Upper lobe of left lung (tissue), 6 donors: ENCODE data around the gene CEP131. TPM values are rescaled to one million over a fixed set of nuclear protein-coding genes. Genes with fewer than 3 reads are reported as not detected.

Experiments used
- ATAC-seq, 2 donors: fragments of 200-7000 bp; cut with Tn5 transposase; one replicate each; pipeline ENCODE4 v1.9.1; 2022; ENCODE audit warnings: mild to moderate bottlenecking in 2 of 2, moderate library complexity in 2 of 2; ENCODE audit not compliant: low FRiP score in 2 of 2
- DNase-seq, 2 donors: peaks; one replicate each; pipeline ENCODE4 v3.0.0-alpha.2; 2019 to 2020
- H3K27ac ChIP-seq, 4 donors: fragments of 200-600 bp; sonication (generic); one replicate each; pipeline ENCODE4 v1.5.1; 2016 to 2019
- H3K27me3 ChIP-seq, 4 donors: fragments of 200-600 bp; sonication (generic); one replicate each; pipeline ENCODE4 v1.5.1; 2017 to 2019
- H3K36me3 ChIP-seq, 4 donors: fragments of 200-600 bp; sonication (generic); one replicate each; pipeline ENCODE4 v1.5.1; 2016 to 2019
- H3K4me1 ChIP-seq, 4 donors: fragments of 200-600 bp; sonication (generic); one replicate each; pipeline ENCODE4 v1.5.1; 2018 to 2019
- H3K4me3 ChIP-seq, 4 donors: fragments of 200-600 bp; sonication (generic); one replicate each; pipeline ENCODE4 v1.5.1; 2017 to 2019; ENCODE audit warnings: mild to moderate bottlenecking in 2 of 4, moderate library complexity in 1 of 4
- H3K9me3 ChIP-seq, 4 donors: fragments of 200-600 bp; sonication (generic); one replicate each; pipeline ENCODE4 v1.5.1; 2018 to 2019
- CTCF ChIP-seq, 6 experiments: fragments of 450-650 bp in 4 of 6; fragments of 200-600 bp in 2 of 6; sonication (generic) in 2 of 6; IDR thresholded peaks; one replicate each; pipeline ENCODE4 v1.5.1; 2016 to 2019; ENCODE audit warnings: antibody characterized with exemption in 6 of 6
- EP300 ChIP-seq, 4 donors: sonication (generic); formaldehyde crosslinking; IDR thresholded peaks; one replicate each; pipeline ENCODE4 v1.5.1; 2017; ENCODE audit warnings: antibody characterized with exemption in 4 of 4, control low read depth in 2 of 4
- POLR2A ChIP-seq, 4 donors: fragments of 450-650 bp; IDR thresholded peaks; one replicate each; pipeline ENCODE4 v1.5.1; 2016 to 2017; ENCODE audit warnings: antibody characterized with exemption in 4 of 4, mild to moderate bottlenecking in 2 of 4
- POLR2AphosphoS5 ChIP-seq, 2 donors: sonication (generic); formaldehyde crosslinking; IDR thresholded peaks; one replicate each; pipeline ENCODE4 v1.5.1; 2017; ENCODE audit warnings: antibody characterized with exemption in 2 of 2
- WGBS, 2 donors: methylation state at CpG; one replicate each; pipeline ENCODE4 v1.1.5; 2017 to 2018; 5-methylcytosine and 5-hydroxymethylcytosine counted together
- total RNA-seq, 6 donors: library from RNA; depleted of rRNA in 4 of 6; stranded (reverse); fragments of >200 nt in 4 of 6; gene quantifications; one replicate each; pipeline versions ENCODE4 v1.1.0 to v1.2.1, GENCODE V29; 2016 to 2021
- donor health status: DM: no; HTN: no; CAD: no; lungs with moderate emphysema.
- donor health status: DM: no; HTN: yes; CAD: no; lungs with severe emphysema.

CEP131 gene
- total RNA-seq, 6 donors from 2014 or later, result 5.3 to 55.5 (median 12.6) TPM

GRCh38 chr17:81189670-81190530, 32.9 kb downstream of the CEP131 start:
- no peak for ATAC-seq

GRCh38 chr17:81189016-81189415, 33.7 kb downstream of the CEP131 start:
- no peak overlapping the region for H3K27ac ChIP-seq
- H3K4me1 ChIP-seq, result peaks cover 0 to 7% (median 3%) of the 10 kb centered on the region in 4 donors
- 100% methylated on average over 7 of the region's 7 CpGs; no CpG with 5 or more reads in 1 of the 2 donors for WGBS, 2 donors
- no peaks in the 10 kb centered on the region for H3K9me3 ChIP-seq
- ATAC-seq, result no peak
- peak in 1 of 2 donors; percentile 53 for DNase-seq
- no peaks in the 10 kb centered on the region for H3K27me3 ChIP-seq
- H3K4me3 ChIP-seq, result no peak overlapping the region
- H3K36me3 ChIP-seq, result peaks cover 0 to 15% (median 5%) of the 10 kb centered on the region in 4 donors
- TF ChIP-seq POLR2AphosphoS5 (IDR thresholded peaks at IDR 0.05), result no peak
- TF ChIP-seq EP300 (IDR thresholded peaks at IDR 0.05), result no peak

More at GRCh38 chr17:81189670-81190530, 32.9 kb downstream of the CEP131 start:
- 86 to 87% methylated on average over 11 to 25 of the region's 27 CpGs for WGBS, 2 donors
- peak in 1 of 2 donors; percentile 77 for DNase-seq
- peaks cover 0 to 18% (median 6%) of the 10 kb centered on the region in 4 donors for H3K36me3 ChIP-seq
- TF ChIP-seq CTCF (IDR thresholded peaks at IDR 0.05) (peak in 3 of 6 experiments; percentile 12 to 30 (median 13)), POLR2AphosphoS5 (IDR thresholded peaks at IDR 0.05) (no peak)
- H3K4me3 ChIP-seq, result no peak overlapping the region
- H3K27ac ChIP-seq, result no peak overlapping the region
- no peaks in the 10 kb centered on the region for H3K27me3 ChIP-seq
- H3K4me1 ChIP-seq, result peaks cover 0 to 9% (median 3%) of the 10 kb centered on the region in 4 donors
- no peaks in the 10 kb centered on the region for H3K9me3 ChIP-seq

- no peak overlapping the region for H3K27ac ChIP-seq
- TF ChIP-seq CTCF (IDR thresholded peaks at IDR 0.05) (no peak), POLR2A (IDR thresholded peaks at IDR 0.05) (no peak), POLR2AphosphoS5 (IDR thresholded peaks at IDR 0.05) (no peak)
- no peaks in the 10 kb centered on the region for H3K9me3 ChIP-seq
- ATAC-seq (no peak), DNase-seq (no peak)
- H3K4me1 ChIP-seq, result peaks cover 0 to 2% (median under 1%) of the 10 kb centered on the region in 4 donors
- H3K27me3 ChIP-seq, result no peaks in the 10 kb centered on the region
- 92% methylated on average over 10 of the region's 12 CpGs; no CpG with 5 or more reads in 1 of the 2 donors for WGBS, 2 donors
- no peak overlapping the region for H3K4me3 ChIP-seq
- H3K36me3 ChIP-seq, result peaks cover 0 to 15% (median 5%) of the 10 kb centered on the region in 4 donors
These were observed 34.3 kb downstream of the CEP131 start for GRCh38 chr17:81188491-81188840.

GRCh38 chr17:81187586-81188490, 34.9 kb downstream of the CEP131 start:
- DNase-seq, result peak in 1 of 2 donors; percentile 76
- WGBS, 2 donors, result 93 to 94% methylated on average over 16 to 23 of the region's 26 CpGs
- no peaks in the 10 kb centered on the region for H3K27me3 ChIP-seq

More at GRCh38 chr17:81187586-81188490, 34.9 kb downstream of the CEP131 start:
- Histone ChIP-seq H3K36me3 (peaks cover 0 to 15% (median 5%) of the 10 kb centered on the region in 4 donors), H3K4me3 (no peak overlapping the region), H3K27ac (no peak overlapping the region), H3K9me3 (no peaks in the 10 kb centered on the region), H3K4me1 (no peaks in the 10 kb centered on the region)
- no peak for TF ChIP-seq CTCF (IDR thresholded peaks at IDR 0.05)
- TF ChIP-seq POLR2AphosphoS5 (IDR thresholded peaks at IDR 0.05), result no peak
- TF ChIP-seq POLR2A (IDR thresholded peaks at IDR 0.05), result no peak
- TF ChIP-seq EP300 (IDR thresholded peaks at IDR 0.05), result no peak
- no peak for ATAC-seq
